IMR-90 (cell line): ENCODE measurements around the gene CTNNBIP1. TPM values are rescaled to one million over a fixed set of nuclear protein-coding genes. Genes with fewer than 3 reads are reported as not detected.

Source experiments
- ATAC-seq: fragments of 200-7000 bp; cut with Tn5 transposase; 2 replicates; pipeline ENCODE4 v1.9.1; 2020; ENCODE audit warnings: low read depth, mild to moderate bottlenecking, moderate library complexity
- BruUV-seq: library from RNA; stranded (reverse); fragments of 400-500 nt; replicated peaks from 2 replicates; lab custom pipeline; 2021; lab: Mats Ljungman, UMichigan
- CTCF ChIA-PET: fragments of 300-600 bp; formaldehyde crosslinking; extraction: SDS; loops from one replicate; lab custom pipeline; 2021; ENCODE audit warnings: antibody characterized with exemption; lab: Yijun Ruan, JAX
- POLR2A ChIA-PET: fragments of 300-600 bp; sonication (Branson Sonifier 250); formaldehyde crosslinking; loops from one replicate; lab custom pipeline; 2022; ENCODE audit warnings: antibody characterized with exemption; ENCODE audit not compliant: unreplicated experiment; lab: Charles Lee
- DNase-seq: peaks from one replicate; pipeline ENCODE4 v3.0.0; 2013
- H2AFZ ChIP-seq: replicated peaks from 2 replicates; pipeline ENCODE3; 2013; ENCODE audit warnings: low read length, mild to moderate bottlenecking; ENCODE audit not compliant: poor library complexity
- H2AK5ac ChIP-seq: 2 replicates; pipeline ENCODE4 v1.6.1; 2013; ENCODE audit warnings: low read depth, low read length, inconsistent platforms
- H2AK9ac ChIP-seq: replicated peaks from 2 replicates; pipeline ENCODE3; 2013; ENCODE audit warnings: mild to moderate bottlenecking, low read depth, low read length, moderate library complexity; ENCODE audit not compliant: poor library complexity
- H2BK120ac ChIP-seq: 2 replicates; pipeline ENCODE4 v1.6.1; 2013; ENCODE audit warnings: low read depth, low read length, inconsistent platforms
- H2BK15ac ChIP-seq: 3 replicates; pipeline ENCODE4 v1.6.1; 2013; ENCODE audit warnings: low read depth, low read length, inconsistent platforms
- H2BK20ac ChIP-seq: 2 replicates; pipeline ENCODE4 v1.6.1; 2013; ENCODE audit warnings: low read depth, mild to moderate bottlenecking, inconsistent platforms, low read length, moderate library complexity
- H2BK5ac ChIP-seq: 2 replicates; pipeline ENCODE4 v1.6.1; 2013; ENCODE audit warnings: mild to moderate bottlenecking, low read depth, low read length, inconsistent platforms; ENCODE audit not compliant: poor library complexity, severe bottlenecking
- H3K14ac ChIP-seq: replicated peaks from 2 replicates; pipeline ENCODE4 v1.6.1; 2013; ENCODE audit warnings: low read depth, low read length, inconsistent platforms
- H3K18ac ChIP-seq: 2 replicates; pipeline ENCODE4 v1.6.1; 2013; ENCODE audit warnings: low read depth, low read length, control low read depth
- H3K23ac ChIP-seq: 2 replicates; pipeline ENCODE4 v1.6.1; 2013; ENCODE audit warnings: low read depth, low read length, inconsistent platforms
- H3K27ac ChIP-seq: 2 replicates; pipeline ENCODE4 v1.5.1; 2013; ENCODE audit warnings: mild to moderate bottlenecking, control low read depth, low read length; ENCODE audit not compliant: insufficient read depth
- H3K27me3 ChIP-seq: 2 replicates; pipeline ENCODE4 v1.6.1; 2013; ENCODE audit warnings: low read length; ENCODE audit not compliant: control insufficient read depth, insufficient read depth
- H3K36me3 ChIP-seq: 2 replicates; pipeline ENCODE4 v1.6.1; 2013; ENCODE audit warnings: low read length, mixed read lengths; ENCODE audit not compliant: control insufficient read depth, insufficient read depth
- H3K4ac ChIP-seq: 2 replicates; pipeline ENCODE4 v1.6.1; 2013; ENCODE audit warnings: low read depth, low read length, inconsistent platforms
- H3K4me1 ChIP-seq: 2 replicates; pipeline ENCODE4 v1.6.1; 2013; ENCODE audit warnings: low read length, mixed read lengths; ENCODE audit not compliant: control insufficient read depth, insufficient read depth
- H3K4me2 ChIP-seq: 2 replicates; pipeline ENCODE4 v1.6.1; 2013; ENCODE audit warnings: low read depth, mild to moderate bottlenecking, control low read depth, low read length, moderate library complexity
- H3K4me3 ChIP-seq: 2 replicates; pipeline ENCODE4 v1.5.1; 2013; ENCODE audit warnings: low read depth, mild to moderate bottlenecking, control low read depth, low read length, moderate library complexity; ENCODE audit not compliant: insufficient read depth
- H3K56ac ChIP-seq: 2 replicates; pipeline ENCODE4 v1.6.1; 2013; ENCODE audit warnings: low read length, inconsistent platforms; ENCODE audit not compliant: insufficient read depth; ENCODE audit errors: extremely low read depth
- H3K79me1 ChIP-seq, 2 experiments: 2 replicates each; pipeline ENCODE4 v1.6.1; 2013; ENCODE audit warnings: low read length in 2 of 2, inconsistent platforms in 1 of 2, low read depth in 1 of 2
- H3K9ac ChIP-seq: 2 replicates; pipeline ENCODE4 v1.6.1; 2013; ENCODE audit warnings: low read depth, low read length, control low read depth
- H3K9me1 ChIP-seq: 2 replicates; pipeline ENCODE4 v1.6.1; 2013; ENCODE audit warnings: low read length, inconsistent platforms; ENCODE audit not compliant: insufficient read depth
- H3K9me3 ChIP-seq: 2 replicates; pipeline ENCODE4 v1.6.1; 2013; ENCODE audit warnings: low read length; ENCODE audit not compliant: control insufficient read depth, insufficient read depth
- H4K20me1 ChIP-seq: 2 replicates; pipeline ENCODE4 v1.6.1; 2013; ENCODE audit warnings: low read length, inconsistent platforms; ENCODE audit not compliant: insufficient read depth
- H4K5ac ChIP-seq: 2 replicates; pipeline ENCODE4 v1.6.1; 2013; ENCODE audit warnings: mild to moderate bottlenecking, low read depth, low read length, control low read depth
- H4K8ac ChIP-seq, 2 experiments: 2 replicates each; pipeline ENCODE4 v1.6.1; 2013; ENCODE audit warnings: low read depth in 2 of 2, low read length in 2 of 2, control low read depth in 1 of 2, inconsistent platforms in 1 of 2
- H4K91ac ChIP-seq: 2 replicates; pipeline ENCODE4 v1.6.1; 2013; ENCODE audit warnings: low read depth, low read length, inconsistent platforms; ENCODE audit not compliant: insufficient read depth
- BHLHE40 ChIP-seq: fragments of 150-350 bp; IDR thresholded peaks from 2 replicates; pipeline ENCODE4 v1.6.1; 2016; ENCODE audit warnings: mild to moderate bottlenecking, low read depth, low read length
- RCOR1 ChIP-seq: IDR thresholded peaks from 2 replicates; pipeline ENCODE4 v1.6.1; 2012; ENCODE audit warnings: mild to moderate bottlenecking, low read length, improper control_type of control experiment; ENCODE audit not compliant: insufficient replicate concordance
- WGBS, 2 experiments: methylation state at CpG; one replicate each; pipeline versions ENCODE4 v1.1.5 to v1.1.7; 2013; ENCODE audit warnings: missing lambda C conversion rate in 2 of 2; ENCODE audit not compliant: insufficient read length in 1 of 2; ENCODE audit errors: extremely low coverage in 2 of 2; 5-methylcytosine and 5-hydroxymethylcytosine counted together
- dilution Hi-C: fragments of 300-500 bp; cut with HindIII; formaldehyde crosslinking; loops from one replicate; pipeline ENCODE4 v1.14.3; 2018; ENCODE audit warnings: low sequenced_read_pairs; ENCODE audit not compliant: unreplicated experiment
- in situ Hi-C: fragments of 300-500 bp; cut with MboI; formaldehyde crosslinking; loops from 3 replicates; pipeline ENCODE4 v1.14.3; 2019; ENCODE audit warnings: low sequenced_read_pairs, inconsistent platforms, mixed read lengths
- intact Hi-C: fragments of 100-400 bp; cut with micrococcal nuclease; formaldehyde crosslinking; loops from 2 replicates; pipeline ENCODE4 v1.10.0; 2022
- polyA plus RNA-seq, 3 experiments: library from polyadenylated mRNA; depleted of rRNA; stranded (reverse); fragments of >200 nt; gene quantifications; 2 replicates each; pipeline ENCODE4 v1.2.3, GENCODE V29; 2012; ENCODE audit warnings: low replicate concordance in 1 of 3
- total RNA-seq: library from RNA; depleted of rRNA; stranded (reverse); fragments of >200 nt; gene quantifications from 2 replicates; pipeline ENCODE4 v1.2.3, GENCODE V29; 2012

Gene CTNNBIP1
- total and polyA plus RNA-seq, 2 of the 4 experiments (the other 2 are of a cell fraction): 24.7 to 28.5 TPM

DNA sequence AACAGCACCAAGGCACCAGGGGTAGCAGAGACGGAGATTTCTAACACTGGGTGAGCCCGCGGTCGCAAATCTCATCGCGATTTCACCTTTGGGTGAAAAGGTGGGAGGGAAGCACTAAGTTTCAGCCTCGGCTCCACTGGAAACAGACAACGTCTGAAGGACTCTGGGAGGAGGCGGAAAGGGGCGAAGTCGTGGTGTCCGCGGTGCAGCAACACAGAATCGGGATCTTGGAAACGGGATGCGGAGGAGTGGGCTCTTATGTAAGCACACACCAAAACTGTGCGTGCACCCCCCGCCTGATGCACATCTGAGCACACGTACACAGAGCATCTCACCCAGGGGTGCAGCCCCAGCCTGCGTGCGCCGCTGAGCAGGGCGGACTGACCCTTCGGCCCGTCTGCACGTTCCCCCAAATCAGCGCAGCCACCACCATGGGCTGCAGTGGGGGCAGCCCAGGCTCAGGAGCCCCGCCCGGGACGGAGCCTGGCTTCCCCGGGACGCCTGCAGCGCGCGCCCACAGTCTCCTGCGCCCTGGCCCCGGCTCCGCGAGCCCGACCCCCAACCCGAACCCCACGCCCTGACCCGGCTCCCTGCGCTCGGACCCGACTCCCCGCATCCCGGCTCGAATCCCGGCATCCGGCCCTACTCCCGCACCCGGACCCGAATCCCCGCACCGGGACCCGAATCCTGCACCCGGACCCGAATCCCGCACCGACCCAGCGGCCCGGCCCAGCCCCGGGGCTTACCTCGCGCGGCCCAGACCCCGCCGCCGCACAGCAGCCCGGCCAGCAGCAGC lies 87.0 kb downstream of the CTNNBIP1 start:
- Histone ChIP-seq H4K20me1 (peaks cover 31% of the 10 kb centered on the region), H2BK120ac (no peak overlapping the region), H3K36me3 (no peaks in the 10 kb centered on the region), H3K56ac (no peak overlapping the region; the same call in 1 of the 2 replicates), H3K9me1 (peaks cover 7% of the 10 kb centered on the region; the same call in 1 of the 2 replicates), H3K9me3 (no peaks in the 10 kb centered on the region), H3K23ac (peak overlapping the region; percentile 21), H2BK5ac (no peak overlapping the region), H3K79me1 (peaks cover 13 to 34% of the 10 kb centered on the region in 2 experiments), H3K14ac (peak overlapping the region; percentile 67), H4K5ac (0 out of 2 replicates have a peak overlapping the region, but pooled peaks have one; percentile 21), H2AK9ac (peak overlapping the region; percentile 83), H3K9ac (peak overlapping the region; percentile 88), H2BK20ac (no peak overlapping the region), H3K4ac (peak overlapping the region; percentile 73), H3K4me2 (peak overlapping the region; percentile 95), H2BK15ac (no peak overlapping the region), H3K4me1 (0 out of 2 replicates have a peak, but pooled peaks cover 2% of the 10 kb centered on the region), H4K8ac (no peak overlapping the region; a peak in 1 of 4 replicates), H4K91ac (no peak overlapping the region; the same call in 1 of the 2 replicates), H2AFZ (peak overlapping the region; percentile 91), H3K18ac (peak overlapping the region; percentile 39), H3K27me3 (no peaks in the 10 kb centered on the region), H3K27ac (peak overlapping the region; percentile 39), H2AK5ac (0 out of 2 replicates have a peak overlapping the region, but pooled peaks have one; percentile 0), H3K4me3 (peak overlapping the region; percentile 94)
- 0% methylated on average over 34 of the region's 71 CpGs; no CpG with 5 or more reads in 1 of the 2 experiments for WGBS, 2 experiments
- dilution Hi-C loops (no loop called here), in situ Hi-C loops (no loop called here), intact Hi-C loops (loop anchor here (5.0 kb wide), 1 partner anchor 41 kb away; no protein-coding TSS in a partner anchor)
- CTCF ChIA-PET: no interaction called here
- DNase-seq (peak; percentile 15), ATAC-seq (peak; percentile 12)
- 0 out of 2 replicates have a peak, but pooled peaks have one; percentile 1 for TF ChIP-seq BHLHE40
- TF ChIP-seq RCOR1: no peak
- POLR2A ChIA-PET: no interaction called here
- no TSS peak for BruUV-seq
